Osteocyte (in vitro differentiated cells): ENCODE measurements around the gene HNRNPAB. TPM values are rescaled to one million over a fixed set of nuclear protein-coding genes. Genes with fewer than 3 reads are reported as not detected.

Experiments
- DNase-seq: peaks from one replicate; pipeline ENCODE4 v3.0.0; 2021; ENCODE audit warnings: mixed read lengths; ENCODE audit not compliant: unreplicated experiment; ENCODE audit errors: extremely low spot score
- H3K27ac Mint-ChIP-seq: one replicate; pipeline ENCODE4 v1.8.0; 2021; ENCODE audit warnings: mild to moderate bottlenecking, mixed read lengths; ENCODE audit not compliant: unreplicated experiment
- H3K27me3 Mint-ChIP-seq: one replicate; pipeline ENCODE4 v1.8.0; 2021; ENCODE audit warnings: mixed read lengths; ENCODE audit not compliant: unreplicated experiment
- H3K36me3 Mint-ChIP-seq: one replicate; pipeline ENCODE4 v1.8.0; 2021; ENCODE audit warnings: mixed read lengths; ENCODE audit not compliant: unreplicated experiment
- H3K4me1 Mint-ChIP-seq: one replicate; pipeline ENCODE4 v1.8.0; 2021; ENCODE audit warnings: mixed read lengths; ENCODE audit not compliant: unreplicated experiment
- H3K4me3 Mint-ChIP-seq: one replicate; pipeline ENCODE4 v1.8.0; 2021; ENCODE audit warnings: mild to moderate bottlenecking, moderate library complexity, mixed read lengths; ENCODE audit not compliant: unreplicated experiment
- H3K9me3 Mint-ChIP-seq: one replicate; pipeline ENCODE4 v1.8.0; 2021; ENCODE audit warnings: mixed read lengths; ENCODE audit not compliant: unreplicated experiment
- total RNA-seq: library from RNA; stranded (reverse); gene quantifications from 2 replicates; pipeline ENCODE4 v1.2.1, GENCODE V29; 2021
- TF ChIP-seq, protein P1 (sequence below): fragments of 200-600 bp; sonication (generic); IDR thresholded peaks from 2 replicates; pipeline ENCODE4 v1.5.0; 2021; ENCODE audit warnings: antibody characterized with exemption, mild to moderate bottlenecking, moderate library complexity

The HNRNPAB gene
- total RNA-seq, 1 donor from 2014 or later: 131 TPM

DNA sequence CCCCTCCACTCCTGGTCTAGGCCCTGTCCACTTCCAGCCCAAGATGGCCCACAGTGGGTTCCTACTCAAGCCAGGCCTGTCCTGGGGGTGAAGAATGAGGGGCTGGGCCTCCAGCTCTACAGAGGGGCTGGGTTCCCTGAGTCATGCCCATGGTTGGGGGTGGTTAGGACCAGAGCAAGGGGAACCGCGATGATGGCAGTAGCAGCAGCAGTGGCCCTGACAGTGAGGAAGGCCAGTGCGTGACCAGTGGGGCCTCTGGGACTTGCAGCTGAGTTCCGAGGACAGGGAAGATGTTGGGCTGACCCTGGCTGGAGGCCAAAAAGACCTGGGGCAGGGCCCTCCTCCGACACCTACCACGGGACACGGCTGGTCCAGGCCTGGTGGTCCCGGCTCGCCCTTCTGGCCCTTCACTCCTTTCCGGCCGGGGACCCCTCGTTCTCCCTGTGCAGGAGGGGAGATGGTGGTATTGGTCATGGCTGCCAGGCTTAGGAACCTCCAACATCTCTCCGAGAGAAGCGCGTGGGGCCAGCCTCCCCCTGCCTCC is 37.4 kb downstream of the HNRNPAB start:
- no peaks in the 10 kb centered on the region for H3K36me3 Mint-ChIP-seq
- no peak overlapping the region for H3K27ac Mint-ChIP-seq
- no peak overlapping the region for H3K4me3 Mint-ChIP-seq
- DNase-seq: no peak
- no peaks in the 10 kb centered on the region for H3K9me3 Mint-ChIP-seq
- H3K27me3 Mint-ChIP-seq: no peaks in the 10 kb centered on the region
- peaks cover 5% of the 10 kb centered on the region for H3K4me1 Mint-ChIP-seq
- TF ChIP-seq, protein P1, sequence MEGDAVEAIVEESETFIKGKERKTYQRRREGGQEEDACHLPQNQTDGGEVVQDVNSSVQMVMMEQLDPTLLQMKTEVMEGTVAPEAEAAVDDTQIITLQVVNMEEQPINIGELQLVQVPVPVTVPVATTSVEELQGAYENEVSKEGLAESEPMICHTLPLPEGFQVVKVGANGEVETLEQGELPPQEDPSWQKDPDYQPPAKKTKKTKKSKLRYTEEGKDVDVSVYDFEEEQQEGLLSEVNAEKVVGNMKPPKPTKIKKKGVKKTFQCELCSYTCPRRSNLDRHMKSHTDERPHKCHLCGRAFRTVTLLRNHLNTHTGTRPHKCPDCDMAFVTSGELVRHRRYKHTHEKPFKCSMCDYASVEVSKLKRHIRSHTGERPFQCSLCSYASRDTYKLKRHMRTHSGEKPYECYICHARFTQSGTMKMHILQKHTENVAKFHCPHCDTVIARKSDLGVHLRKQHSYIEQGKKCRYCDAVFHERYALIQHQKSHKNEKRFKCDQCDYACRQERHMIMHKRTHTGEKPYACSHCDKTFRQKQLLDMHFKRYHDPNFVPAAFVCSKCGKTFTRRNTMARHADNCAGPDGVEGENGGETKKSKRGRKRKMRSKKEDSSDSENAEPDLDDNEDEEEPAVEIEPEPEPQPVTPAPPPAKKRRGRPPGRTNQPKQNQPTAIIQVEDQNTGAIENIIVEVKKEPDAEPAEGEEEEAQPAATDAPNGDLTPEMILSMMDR: no peak

DNA sequence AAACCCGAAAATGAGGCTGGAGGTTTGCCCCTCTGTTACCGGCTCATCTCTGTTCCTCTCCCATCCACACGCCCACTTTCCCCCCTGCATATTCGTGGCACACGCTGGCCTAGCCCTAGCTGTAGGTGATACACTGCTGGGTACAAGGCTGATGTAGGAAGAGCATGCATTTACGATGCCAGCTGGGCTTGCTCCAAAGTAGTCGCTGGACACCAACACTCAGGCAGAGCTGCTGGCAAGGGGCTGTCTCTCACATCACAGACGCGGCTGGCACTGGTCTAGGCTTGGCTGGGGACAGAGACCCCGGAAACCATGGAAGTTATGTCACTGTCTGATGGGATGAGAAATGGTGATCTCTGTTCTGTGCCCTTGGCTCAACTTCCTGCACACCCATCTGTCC is 38.1 kb downstream of the HNRNPAB start:
- Mint-ChIP-seq H3K4me1 (peaks cover 3% of the 10 kb centered on the region), H3K27ac (no peak overlapping the region), H3K27me3 (no peaks in the 10 kb centered on the region), H3K36me3 (no peaks in the 10 kb centered on the region), H3K9me3 (no peaks in the 10 kb centered on the region), H3K4me3 (no peak overlapping the region)
- DNase-seq: no peak
- TF ChIP-seq, protein P1: no peak

DNA sequence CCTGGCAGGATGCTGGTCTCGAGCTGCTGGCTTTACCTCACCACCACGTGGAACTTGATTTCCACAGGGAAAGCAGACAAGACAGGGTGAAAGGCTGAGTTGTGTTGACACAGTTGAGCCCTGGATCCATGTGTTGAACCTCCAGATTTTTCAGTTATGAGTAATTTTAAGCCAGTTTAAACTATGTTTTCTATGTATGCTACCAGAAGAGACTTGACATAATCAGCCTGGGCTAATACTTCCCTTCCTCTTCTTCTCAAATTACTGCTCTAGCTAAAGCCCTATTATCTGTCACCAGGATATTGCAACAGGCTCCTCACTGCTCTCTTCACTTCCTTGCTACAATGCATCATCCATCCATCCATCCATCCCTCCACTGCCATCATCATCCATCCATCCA is 40.2 kb downstream of the HNRNPAB start:
- no peaks in the 10 kb centered on the region for H3K27me3 Mint-ChIP-seq
- no peaks in the 10 kb centered on the region for H3K4me1 Mint-ChIP-seq
- H3K27ac Mint-ChIP-seq: no peak overlapping the region
- no peaks in the 10 kb centered on the region for H3K36me3 Mint-ChIP-seq
- no peak for DNase-seq
- H3K9me3 Mint-ChIP-seq: no peaks in the 10 kb centered on the region
- H3K4me3 Mint-ChIP-seq: no peak overlapping the region
- TF ChIP-seq, protein P1: no peak

DNA sequence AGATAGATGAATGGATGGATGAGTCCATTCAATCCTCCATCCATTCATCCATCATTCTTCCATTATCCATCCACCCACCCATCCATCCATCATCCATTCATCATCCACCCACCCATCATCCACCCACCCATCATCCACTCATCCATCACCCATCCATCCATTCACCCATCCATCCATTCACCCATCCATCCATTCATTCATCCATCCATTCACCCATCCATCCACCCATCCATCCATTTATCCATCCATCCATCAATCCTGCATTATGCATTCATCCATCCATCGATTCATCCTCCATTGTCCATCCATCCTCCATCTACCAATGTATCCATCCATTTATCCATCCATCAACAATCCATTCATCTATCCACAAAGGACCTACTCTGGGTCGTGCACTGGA is 41.1 kb downstream of the HNRNPAB start:
- Mint-ChIP-seq H3K36me3 (no peaks in the 10 kb centered on the region), H3K27me3 (no peaks in the 10 kb centered on the region), H3K27ac (no peak overlapping the region), H3K4me1 (no peaks in the 10 kb centered on the region), H3K9me3 (no peaks in the 10 kb centered on the region), H3K4me3 (no peak overlapping the region)
- TF ChIP-seq, protein P1: no peak
- DNase-seq: no peak

DNA sequence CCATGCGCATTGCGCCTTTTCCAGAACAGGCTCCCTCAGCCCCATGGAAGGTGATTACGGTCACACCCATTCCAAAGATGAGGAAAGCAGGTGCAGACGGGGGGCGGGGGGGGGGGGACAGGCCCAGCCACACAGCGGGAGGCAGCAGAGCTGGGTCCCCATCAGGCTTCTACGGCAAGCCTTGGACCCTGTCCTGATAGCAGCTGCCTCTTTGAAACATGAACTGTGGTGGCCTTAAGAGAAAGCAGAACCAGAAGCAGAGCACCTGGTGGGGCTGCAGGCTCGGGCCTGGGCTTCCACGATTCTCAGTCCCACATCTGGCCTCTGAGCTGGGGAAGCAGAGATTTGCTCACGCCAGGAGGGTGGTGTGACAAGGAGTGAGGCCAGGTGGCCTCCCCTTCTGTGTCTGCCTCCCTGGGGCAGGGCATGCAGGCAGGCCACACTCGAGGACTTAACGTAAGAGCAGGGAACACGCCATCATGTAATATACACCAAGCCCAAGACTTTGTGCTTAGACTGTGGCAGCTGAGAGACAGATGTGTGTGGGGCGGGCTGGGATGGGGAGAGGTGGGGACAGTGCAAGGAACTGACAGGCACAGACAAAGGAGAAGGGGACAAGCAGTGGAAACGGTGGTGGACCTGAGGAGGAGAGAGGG is 42.4 kb downstream of the HNRNPAB start:
- Mint-ChIP-seq H3K27ac (no peak overlapping the region), H3K36me3 (no peaks in the 10 kb centered on the region), H3K4me3 (no peak overlapping the region), H3K9me3 (no peaks in the 10 kb centered on the region), H3K4me1 (no peaks in the 10 kb centered on the region), H3K27me3 (no peaks in the 10 kb centered on the region)
- DNase-seq: no peak
- TF ChIP-seq, protein P1: no peak
